Stimulated activated CD8-positive, alpha-beta memory T cell treated with anti-CD3 and anti-CD28 coated beads, Interleukin-4, amount 100 ng/mL, for 24 hours (primary cell): ENCODE measurements around the gene GCFC2.
"Not testable (repeated sequence)": the region's sequence is repeated elsewhere in the genome, so short reads cannot be mapped to it uniquely, and the experiment has no call there.

ENCODE experiments used
- DNase-seq: peaks from one replicate; pipeline ENCODE4 v3.0.0-alpha.2; 2020; ENCODE audit warnings: low read depth

GCFC2 gene

GRCh38 chr2:75679556-75679955 is 31.2 kb downstream of the GCFC2 start:
- no peak for DNase-seq

- DNase-seq: no peak
These were observed 34.3 kb downstream of the GCFC2 start for GRCh38 chr2:75676464-75676863.

GRCh38 chr2:75675908-75676307 is 34.8 kb downstream of the GCFC2 start:
- DNase-seq: no peak

GRCh38 chr2:75675423-75675822 is 35.3 kb downstream of the GCFC2 start:
- DNase-seq: not testable (repeated sequence)

GRCh38 chr2:75667884-75668283 is 42.8 kb downstream of the GCFC2 start:
- no peak for DNase-seq

GRCh38 chr2:75666911-75667310 is 43.8 kb downstream of the GCFC2 start:
- DNase-seq: no peak

- DNase-seq: no peak
These were observed 52.9 kb downstream of the GCFC2 start for GRCh38 chr2:75657798-75658197.

GRCh38 chr2:75656563-75656962 is 54.2 kb downstream of the GCFC2 start:
- DNase-seq: no peak

GRCh38 chr2:75655861-75656260 is 54.9 kb downstream of the GCFC2 start:
- no peak for DNase-seq

GRCh38 chr2:75654012-75654411 is 56.7 kb downstream of the GCFC2 start:
- DNase-seq: no peak

- no peak for DNase-seq
These were observed 62.9 kb downstream of the GCFC2 start for GRCh38 chr2:75647771-75648170.

GRCh38 chr2:75646583-75647425 is 63.9 kb downstream of the GCFC2 start, which contains the start of gene MRPL19:
TSS of gene MRPL19 (plus strand) at chr2:75646783. CDS start at chr2:75646808, 25 bp downstream.
- peak; percentile 62 for DNase-seq

- no peak for DNase-seq
These were observed 64.6 kb downstream of the GCFC2 start for GRCh38 chr2:75646090-75646582.

- no peak for DNase-seq
These were observed 65.1 kb downstream of the GCFC2 start for GRCh38 chr2:75645643-75646042.

GRCh38 chr2:75643980-75644379 is 66.7 kb downstream of the GCFC2 start:
- DNase-seq: no peak

GRCh38 chr2:75641587-75641986 is 69.1 kb downstream of the GCFC2 start:
- DNase-seq: no peak

- peak; percentile 31 for DNase-seq
These were observed 70.0 kb downstream of the GCFC2 start for GRCh38 chr2:75640621-75641121.

- no peak for DNase-seq
These were observed 73.1 kb downstream of the GCFC2 start for GRCh38 chr2:75637568-75637967.

- no peak for DNase-seq
These were observed 75.8 kb downstream of the GCFC2 start for GRCh38 chr2:75634945-75635344.

GRCh38 chr2:75633620-75634019 is 77.1 kb downstream of the GCFC2 start:
- DNase-seq: no peak

GRCh38 chr2:75632813-75633212 is 77.9 kb downstream of the GCFC2 start:
- DNase-seq: no peak

- DNase-seq: no peak
These were observed 78.5 kb downstream of the GCFC2 start for GRCh38 chr2:75632091-75632701.

GRCh38 chr2:75627902-75628504 is 82.7 kb downstream of the GCFC2 start:
- peak; percentile 43 for DNase-seq
